T47D (cell line): Measurements from ENCODE around the gene AHNAK.

Source experiments
- DNase-seq, 2 experiments: peaks; one replicate each; pipeline versions ENCODE4 v3.0.0 to v3.0.0-alpha.2; 2011 to 2012; ENCODE audit warnings: low read depth in 1 of 2, low spot score in 1 of 2
- JUND ChIP-seq: IDR thresholded peaks from 2 replicates; pipeline ENCODE4 v1.6.1; 2012; ENCODE audit warnings: low read depth
- in situ Hi-C: cut with HindIII; loops from 2 replicates; pipeline ENCODE4 v1.10.0; 2016; ENCODE audit warnings: low sequenced_read_pairs, low pct_unique_long_range_greater_than_20kb

The AHNAK gene

GRCh38 chr11:62482753-62483152 lies 63.9 kb downstream of the AHNAK start:
- DNase-seq, result no peak
- in situ Hi-C loops, result no loop called here
- TF ChIP-seq JUND, result no peak

- no peak for TF ChIP-seq JUND
- in situ Hi-C loops, result no loop called here
- DNase-seq, result no peak
Measured at GRCh38 chr11:62479631-62480201, 66.9 kb downstream of the AHNAK start.

GRCh38 chr11:62477927-62478326 lies 68.7 kb downstream of the AHNAK start:
- TF ChIP-seq JUND, result no peak
- in situ Hi-C loops, result no loop called here
- DNase-seq, result no peak

- TF ChIP-seq JUND, result no peak
- in situ Hi-C loops, result no loop called here
- no peak for DNase-seq
Measured at GRCh38 chr11:62472063-62472884, 74.3 kb downstream of the AHNAK start.

- in situ Hi-C loops, result no loop called here
- DNase-seq, result no peak
- TF ChIP-seq JUND, result no peak
Measured at GRCh38 chr11:62471603-62472002, 75.0 kb downstream of the AHNAK start.

GRCh38 chr11:62468577-62468976 lies 78.0 kb downstream of the AHNAK start:
- no peak for DNase-seq
- in situ Hi-C loops, result no loop called here
- TF ChIP-seq JUND, result no peak

GRCh38 chr11:62466444-62466843 lies 80.2 kb downstream of the AHNAK start:
- TF ChIP-seq JUND, result no peak
- no peak for DNase-seq
- in situ Hi-C loops, result no loop called here

- no peak for DNase-seq
- in situ Hi-C loops, result no loop called here
- TF ChIP-seq JUND, result no peak
Measured at GRCh38 chr11:62464655-62465054, 82.0 kb downstream of the AHNAK start.

- in situ Hi-C loops, result no loop called here
- no peak for TF ChIP-seq JUND
- DNase-seq, result no peak
Measured at GRCh38 chr11:62463121-62463542, 83.5 kb downstream of the AHNAK start.

- no peak for DNase-seq
- in situ Hi-C loops, result no loop called here
- TF ChIP-seq JUND, result no peak
Measured at GRCh38 chr11:62462508-62462892, 84.1 kb downstream of the AHNAK start.

GRCh38 chr11:62461740-62462507 lies 84.7 kb downstream of the AHNAK start:
- in situ Hi-C loops, result no loop called here
- no peak for DNase-seq
- TF ChIP-seq JUND, result no peak

GRCh38 chr11:62459080-62459479 lies 87.5 kb downstream of the AHNAK start:
- no peak for TF ChIP-seq JUND
- DNase-seq, result no peak
- in situ Hi-C loops, result no loop called here
